SH-SY5Y (cell line): ENCODE results near the gene SHOC2.

Experiments
- GATA2 ChIP-seq: IDR thresholded peaks from 2 replicates; pipeline ENCODE4 v1.6.1; 2011; ENCODE audit warnings: mild to moderate bottlenecking, low read depth, low read length
- GATA3 ChIP-seq: IDR thresholded peaks from 2 replicates; pipeline ENCODE4 v1.6.1; 2011; ENCODE audit warnings: low read depth, mild to moderate bottlenecking, low read length, moderate library complexity

SHOC2 gene

GRCh38 chr10:110957606-110958005 is 38.2 kb downstream of the SHOC2 start:
- no peak for TF ChIP-seq GATA3
- no peak for TF ChIP-seq GATA2

GRCh38 chr10:110959379-110960332 is 40.3 kb downstream of the SHOC2 start:
- no peak for TF ChIP-seq GATA2
- no peak for TF ChIP-seq GATA3

- TF ChIP-seq GATA2 (no peak), GATA3 (no peak)
Observed at GRCh38 chr10:110960333-110960712, 40.9 kb downstream of the SHOC2 start.

GRCh38 chr10:110962443-110962842 is 43.0 kb downstream of the SHOC2 start:
- TF ChIP-seq GATA2 = no peak
- no peak for TF ChIP-seq GATA3

- TF ChIP-seq GATA2 (no peak), GATA3 (no peak)
Observed at GRCh38 chr10:110963162-110963561, 43.8 kb downstream of the SHOC2 start.

- TF ChIP-seq GATA2 (no peak), GATA3 (no peak)
Observed at GRCh38 chr10:110964681-110965080, 45.3 kb downstream of the SHOC2 start.

GRCh38 chr10:110965216-110965615 is 45.8 kb downstream of the SHOC2 start:
- no peak for TF ChIP-seq GATA3
- no peak for TF ChIP-seq GATA2

- TF ChIP-seq GATA3 = no peak
- TF ChIP-seq GATA2 = no peak
Observed at GRCh38 chr10:110966146-110966545, 46.7 kb downstream of the SHOC2 start.

- TF ChIP-seq GATA2 (no peak), GATA3 (no peak)
Observed at GRCh38 chr10:110967009-110967630, 47.7 kb downstream of the SHOC2 start.

GRCh38 chr10:110967645-110968044 is 48.2 kb downstream of the SHOC2 start:
- TF ChIP-seq GATA2 (no peak), GATA3 (no peak)

- TF ChIP-seq GATA2 (no peak), GATA3 (no peak)
Observed at GRCh38 chr10:110969183-110969582, 49.8 kb downstream of the SHOC2 start.

- TF ChIP-seq GATA2 (no peak), GATA3 (no peak)
Observed at GRCh38 chr10:110971638-110972037, 52.2 kb downstream of the SHOC2 start.

GRCh38 chr10:110972231-110973134 is 53.1 kb downstream of the SHOC2 start:
- TF ChIP-seq GATA3 (no peak), GATA2 (no peak)

GRCh38 chr10:110973400-110973799 is 54.0 kb downstream of the SHOC2 start:
- TF ChIP-seq GATA2 (no peak), GATA3 (no peak)

GRCh38 chr10:110976577-110976976 is 57.2 kb downstream of the SHOC2 start:
- no peak for TF ChIP-seq GATA2
- no peak for TF ChIP-seq GATA3
